PC-9 (cell line): ENCODE results near the gene EIF2AK3. TPM values are rescaled to one million over a fixed set of nuclear protein-coding genes. Genes with fewer than 3 reads are reported as not detected.
"Not testable (repeated sequence)": the region's sequence is repeated elsewhere in the genome, so short reads cannot be mapped to it uniquely, and the experiment has no call there.

Experiments
- BruUV-seq: library from RNA; stranded (reverse); fragments of 400-500 nt; replicated peaks from 2 replicates; lab custom pipeline; 2021; lab: Mats Ljungman, UMichigan
- CTCF ChIA-PET: fragments of 300-600 bp; sonication (Branson Sonifier 250); formaldehyde crosslinking; loops from one replicate; lab custom pipeline; 2022; ENCODE audit warnings: antibody characterized with exemption; lab: Charles Lee
- POLR2A ChIA-PET: fragments of 300-600 bp; sonication (Branson Sonifier 250); formaldehyde crosslinking; loops from one replicate; lab custom pipeline; 2022; ENCODE audit warnings: antibody characterized with exemption; ENCODE audit not compliant: unreplicated experiment; lab: Charles Lee
- DNase-seq, 2 experiments: peaks; one replicate each; pipeline versions ENCODE4 v3.0.0 to v3.0.0-alpha.2; 2015 to 2022; ENCODE audit warnings: mixed read lengths in 1 of 2
- H2AFZ ChIP-seq: fragments of 200-600 bp; sonication (generic); 2 replicates; pipeline ENCODE4 v1.8.1; 2017; ENCODE audit warnings: antibody characterized with exemption
- H3F3A ChIP-seq: fragments of 200-600 bp; sonication (generic); 2 replicates; pipeline ENCODE4 v1.8.1; 2017; ENCODE audit warnings: antibody characterized with exemption, mild to moderate bottlenecking, low read depth; ENCODE audit not compliant: insufficient read depth
- H3K27ac ChIP-seq: fragments of 200-600 bp; sonication (generic); 2 replicates; pipeline ENCODE4 v1.6.1; 2016; ENCODE audit warnings: mixed run types
- H3K27me3 ChIP-seq: fragments of 200-600 bp; sonication (generic); 2 replicates; pipeline ENCODE4 v1.6.1; 2016; ENCODE audit warnings: low read depth, mixed run types; ENCODE audit not compliant: insufficient read depth
- H3K36me3 ChIP-seq: fragments of 200-600 bp; sonication (generic); 2 replicates; pipeline ENCODE4 v1.6.1; 2016; ENCODE audit warnings: low read depth, mixed run types
- H3K4me1 ChIP-seq: fragments of 200-600 bp; sonication (generic); replicated peaks from 2 replicates; pipeline ENCODE4 v1.6.1; 2016; ENCODE audit warnings: mixed run types; ENCODE audit not compliant: insufficient read depth
- H3K4me2 ChIP-seq: fragments of 200-600 bp; sonication (generic); 2 replicates; pipeline ENCODE4 v1.6.1; 2017; ENCODE audit warnings: mixed run types
- H3K4me3 ChIP-seq: fragments of 200-600 bp; sonication (generic); 2 replicates; pipeline ENCODE4 v1.6.1; 2016; ENCODE audit warnings: mixed run types
- H3K79me2 ChIP-seq: fragments of 200-600 bp; sonication (generic); 2 replicates; pipeline ENCODE4 v1.6.1; 2017; ENCODE audit warnings: low read depth, mixed run types
- H3K9me2 ChIP-seq: fragments of 200-600 bp; sonication (generic); 2 replicates; pipeline ENCODE4 v1.8.1; 2017; ENCODE audit warnings: mild to moderate bottlenecking; ENCODE audit not compliant: insufficient read depth
- H3K9me3 ChIP-seq: fragments of 200-600 bp; sonication (generic); 2 replicates; pipeline ENCODE4 v1.8.1; 2016; ENCODE audit warnings: low read depth; ENCODE audit not compliant: insufficient read depth
- H4K20me1 ChIP-seq: fragments of 200-600 bp; sonication (generic); 2 replicates; pipeline ENCODE4 v1.8.1; 2017; ENCODE audit not compliant: insufficient read depth
- EZH2 ChIP-seq: fragments of 200-600 bp; sonication (generic); IDR thresholded peaks from 2 replicates; pipeline ENCODE4 v1.8.0; 2017; ENCODE audit warnings: antibody characterized with exemption, low read depth
- intact Hi-C: fragments of 100-400 bp; cut with micrococcal nuclease; formaldehyde crosslinking; loops from one replicate; pipeline ENCODE4 v1.10.0; 2022; ENCODE audit not compliant: unreplicated experiment
- total RNA-seq: library from RNA; stranded (reverse); gene quantifications from 2 replicates; pipeline ENCODE4 v1.2.3, GENCODE V29; 2021
- TF ChIP-seq, protein P1 (sequence below): fragments of 200-600 bp; sonication (generic); conservative IDR thresholded peaks from 2 replicates; pipeline ENCODE4 v1.6.1; 2017; ENCODE audit warnings: mixed run types, antibody characterized with exemption, mild to moderate bottlenecking, moderate library complexity

Gene EIF2AK3
- total RNA-seq, 1 experiment from 2014 or later, result 8.8 TPM

DNA sequence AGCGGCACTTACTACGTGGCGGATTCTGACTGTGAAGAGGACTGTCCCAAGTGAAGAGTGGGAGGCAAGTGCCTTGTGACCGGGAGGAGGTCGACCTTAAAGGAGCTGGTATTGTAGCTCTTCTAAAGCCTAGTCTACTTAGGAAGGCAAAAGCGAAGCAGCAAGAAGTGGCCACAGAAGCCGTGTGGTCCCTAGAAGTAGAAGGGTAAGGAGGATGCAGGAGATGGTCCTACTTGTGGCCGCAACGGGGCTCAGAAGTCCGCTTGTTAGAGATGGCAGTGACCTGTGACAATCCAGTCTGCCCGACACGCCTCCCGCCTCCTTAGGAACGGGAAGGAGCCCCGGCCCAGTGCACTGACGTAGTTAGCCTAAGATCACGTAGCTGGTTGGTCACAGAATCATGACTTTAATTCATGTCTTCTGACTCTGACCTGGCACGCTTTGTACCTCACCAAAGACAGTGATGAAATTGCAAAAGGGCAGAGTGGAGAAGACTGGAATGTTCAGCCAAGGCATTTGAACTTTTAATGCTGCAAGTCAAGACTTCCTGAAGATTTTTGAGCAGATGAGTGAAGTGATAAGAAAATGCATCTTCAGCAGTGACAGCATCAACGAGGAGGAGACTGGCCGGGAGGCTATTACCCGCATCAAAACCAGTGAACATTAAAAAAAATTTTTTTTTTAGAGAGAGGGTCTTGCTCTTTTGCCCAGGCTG is 749 bp upstream of the EIF2AK3 start:
- Histone ChIP-seq H3K4me3 (peak overlapping the region; percentile 59), H3K79me2 (peaks cover 36% of the 10 kb centered on the region), H3F3A (peaks cover 10% of the 10 kb centered on the region; the same call in 1 of the 2 replicates), H3K36me3 (no peaks in the 10 kb centered on the region), H3K4me1 (peaks cover 26% of the 10 kb centered on the region), H2AFZ (peak overlapping the region; percentile 82), H3K9me2 (no peaks in the 10 kb centered on the region), H4K20me1 (peaks cover 6% of the 10 kb centered on the region; the same call in 1 of the 2 replicates), H3K4me2 (peak overlapping the region; percentile 82), H3K9me3 (no peaks in the 10 kb centered on the region), H3K27ac (peak overlapping the region; percentile 95), H3K27me3 (no peaks in the 10 kb centered on the region)
- TF ChIP-seq, protein P1, sequence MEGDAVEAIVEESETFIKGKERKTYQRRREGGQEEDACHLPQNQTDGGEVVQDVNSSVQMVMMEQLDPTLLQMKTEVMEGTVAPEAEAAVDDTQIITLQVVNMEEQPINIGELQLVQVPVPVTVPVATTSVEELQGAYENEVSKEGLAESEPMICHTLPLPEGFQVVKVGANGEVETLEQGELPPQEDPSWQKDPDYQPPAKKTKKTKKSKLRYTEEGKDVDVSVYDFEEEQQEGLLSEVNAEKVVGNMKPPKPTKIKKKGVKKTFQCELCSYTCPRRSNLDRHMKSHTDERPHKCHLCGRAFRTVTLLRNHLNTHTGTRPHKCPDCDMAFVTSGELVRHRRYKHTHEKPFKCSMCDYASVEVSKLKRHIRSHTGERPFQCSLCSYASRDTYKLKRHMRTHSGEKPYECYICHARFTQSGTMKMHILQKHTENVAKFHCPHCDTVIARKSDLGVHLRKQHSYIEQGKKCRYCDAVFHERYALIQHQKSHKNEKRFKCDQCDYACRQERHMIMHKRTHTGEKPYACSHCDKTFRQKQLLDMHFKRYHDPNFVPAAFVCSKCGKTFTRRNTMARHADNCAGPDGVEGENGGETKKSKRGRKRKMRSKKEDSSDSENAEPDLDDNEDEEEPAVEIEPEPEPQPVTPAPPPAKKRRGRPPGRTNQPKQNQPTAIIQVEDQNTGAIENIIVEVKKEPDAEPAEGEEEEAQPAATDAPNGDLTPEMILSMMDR, result no peak
- no peak for TF ChIP-seq EZH2
- ChIA-PET CTCF (interaction anchor here (1.1 kb wide), 1 partner anchor 41 kb away, joined by 7 read pairs; no protein-coding TSS in a partner anchor), POLR2A (interaction anchor here (0.6 to 1.3 kb wide), 8 partner anchors 9 to 553 kb away, joined by 3 to 29 read pairs (median 6); no protein-coding TSS in a partner anchor)
- intact Hi-C loops, result loop anchor here (1.0 to 5.0 kb wide), 4 partner anchors 27 to 41 kb away; no protein-coding TSS in a partner anchor
- peak; percentile 85 to 89 for DNase-seq
- BruUV-seq, result TSS peak; percentile 88

DNA sequence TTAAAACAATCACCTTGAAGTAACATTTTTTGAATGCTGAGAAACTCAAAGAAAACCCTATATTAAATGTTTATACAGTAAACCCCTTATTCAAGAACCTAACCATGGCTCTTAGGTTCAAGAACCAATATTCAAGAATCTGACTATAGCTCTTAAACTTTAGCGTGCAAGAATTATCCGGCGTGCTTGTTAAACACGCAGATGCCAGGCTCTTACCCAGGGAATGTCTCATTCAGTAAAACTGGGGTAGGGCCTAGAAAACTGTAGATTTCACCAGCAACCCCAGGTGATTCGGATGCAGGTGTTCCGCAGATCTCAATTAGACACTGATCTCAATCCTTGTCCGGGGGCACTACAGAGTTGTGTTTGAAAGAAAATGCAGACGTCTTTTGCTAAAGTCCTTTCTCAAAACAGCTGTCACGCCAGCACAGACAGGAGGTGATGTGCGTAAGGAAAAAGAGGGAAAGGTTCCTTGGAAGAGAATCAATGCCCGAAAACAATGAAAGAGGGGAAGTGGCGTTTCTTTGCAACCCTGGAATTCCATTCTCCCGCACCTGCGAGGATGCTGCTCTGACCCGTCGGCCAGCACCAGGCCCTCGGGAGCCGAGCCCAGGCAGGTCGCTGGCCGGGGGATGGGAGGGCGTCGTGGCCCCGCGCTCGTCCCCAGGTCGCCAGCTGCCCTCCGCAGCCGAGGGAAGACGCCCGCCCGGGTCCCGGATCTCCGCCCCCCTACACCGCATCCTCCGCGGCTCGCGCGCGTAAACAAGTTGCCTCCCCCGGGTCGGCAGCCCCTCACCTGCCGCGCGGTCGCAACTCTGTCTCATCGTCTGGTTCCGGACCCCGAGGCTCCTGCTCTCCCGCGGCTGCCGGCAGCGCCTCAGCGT is 851 bp downstream of the EIF2AK3 start:
- peak overlapping the region; percentile 60 for H3K27ac ChIP-seq
- no peaks in the 10 kb centered on the region for H3K9me3 ChIP-seq
- peaks cover 6% of the 10 kb centered on the region; the same call in 1 of the 2 replicates for H4K20me1 ChIP-seq
- intact Hi-C loops, result loop anchor here (2.0 to 5.0 kb wide), 3 partner anchors 26 to 42 kb away; no protein-coding TSS in a partner anchor
- TF ChIP-seq, protein P1, result no peak
- no peak for TF ChIP-seq EZH2
- H2AFZ ChIP-seq, result peak overlapping the region; percentile 89
- peak overlapping the region; percentile 84 for H3K4me2 ChIP-seq
- H3K36me3 ChIP-seq, result no peaks in the 10 kb centered on the region
- H3K79me2 ChIP-seq, result peaks cover 47% of the 10 kb centered on the region
- H3K9me2 ChIP-seq, result no peaks in the 10 kb centered on the region
- BruUV-seq, result TSS peak; percentile 64
- POLR2A ChIA-PET, result interaction anchor here (0.7 kb wide), 1 partner anchor 15 kb away, joined by 5 read pairs; no protein-coding TSS in a partner anchor
- peak overlapping the region; percentile 73 for H3K4me3 ChIP-seq
- peaks cover 10% of the 10 kb centered on the region; the same call in 1 of the 2 replicates for H3F3A ChIP-seq
- CTCF ChIA-PET, result no interaction called here
- DNase-seq, result peak in 1 of 2 experiments; percentile 27
- H3K4me1 ChIP-seq, result peaks cover 26% of the 10 kb centered on the region
- no peaks in the 10 kb centered on the region for H3K27me3 ChIP-seq

DNA sequence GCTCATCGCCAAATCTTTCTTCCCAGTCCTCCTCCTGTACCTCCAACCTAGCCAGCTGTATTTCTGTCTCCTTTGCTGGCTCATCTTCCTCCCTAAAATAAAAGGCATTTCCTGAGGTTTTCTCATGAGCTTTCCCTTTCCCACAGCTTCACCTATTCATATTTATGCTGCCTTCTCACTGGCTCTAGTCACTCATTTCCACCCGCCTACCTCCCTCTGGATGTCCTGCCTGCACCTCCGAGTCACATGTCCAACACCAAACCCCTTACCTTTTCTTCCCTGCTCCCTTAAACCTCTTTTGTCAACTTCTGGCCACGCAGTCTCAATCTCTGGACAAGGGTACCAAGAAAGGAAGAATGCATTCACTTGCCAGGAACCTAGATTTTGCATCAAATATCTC is 2.8 kb downstream of the EIF2AK3 start:
- TF ChIP-seq, protein P1, result no peak
- no peak for TF ChIP-seq EZH2
- Histone ChIP-seq H3F3A (peaks cover 10% of the 10 kb centered on the region; the same call in 1 of the 2 replicates), H4K20me1 (peaks cover 6% of the 10 kb centered on the region; the same call in 1 of the 2 replicates), H3K9me3 (no peaks in the 10 kb centered on the region), H2AFZ (no peak overlapping the region), H3K4me1 (peaks cover 26% of the 10 kb centered on the region), H3K36me3 (no peaks in the 10 kb centered on the region), H3K79me2 (peaks cover 59% of the 10 kb centered on the region), H3K27ac (no peak overlapping the region), H3K27me3 (no peaks in the 10 kb centered on the region), H3K4me3 (no peak overlapping the region), H3K4me2 (peak overlapping the region; percentile 84; the same call in 1 of the 2 replicates), H3K9me2 (no peaks in the 10 kb centered on the region)
- ChIA-PET CTCF (no interaction called here), POLR2A (no interaction called here)
- intact Hi-C loops, result no loop called here
- no TSS peak for BruUV-seq
- no peak for DNase-seq

DNA sequence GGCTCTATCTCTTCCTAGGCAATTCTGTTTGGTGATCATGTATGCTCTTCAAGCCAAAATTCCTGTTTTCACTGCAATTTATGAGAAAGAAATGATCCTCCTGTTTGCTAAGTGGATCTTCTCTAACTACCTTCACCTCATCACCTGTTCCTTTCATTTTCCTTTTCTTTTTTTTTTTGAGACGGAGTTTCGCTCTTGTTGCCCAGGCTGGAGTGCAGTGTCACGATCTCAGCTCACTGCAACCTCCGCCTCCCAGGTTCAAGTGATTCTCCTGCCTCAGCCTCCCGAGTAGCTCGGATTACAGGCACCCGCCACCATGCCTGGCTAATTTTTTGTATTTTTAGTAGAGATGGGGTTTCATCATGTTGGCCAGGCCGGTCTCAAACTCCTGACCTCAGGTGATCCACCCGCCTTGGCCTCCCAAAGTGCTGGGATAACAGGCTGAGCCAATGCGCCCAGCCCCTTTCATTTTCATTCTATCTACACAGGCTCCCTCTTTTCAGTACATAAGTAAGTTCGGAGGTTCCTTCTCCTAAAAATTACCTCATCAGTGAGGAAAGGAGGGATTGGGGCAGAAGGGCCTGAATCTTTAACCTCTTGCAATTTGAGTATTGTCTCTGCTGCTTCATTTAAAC is 3.3 kb downstream of the EIF2AK3 start:
- H3K9me3 ChIP-seq, BruUV-seq, H3K27ac ChIP-seq, H3K4me2 ChIP-seq, H2AFZ ChIP-seq, CTCF ChIA-PET, H3K9me2 ChIP-seq, H3K4me3 ChIP-seq, H3K27me3 ChIP-seq, H4K20me1 ChIP-seq, DNase-seq, POLR2A ChIA-PET, H3F3A ChIP-seq, intact Hi-C loops, H3K36me3 ChIP-seq: not testable (repeated sequence)
- Histone ChIP-seq H3K79me2 (peaks cover 59% of the 10 kb centered on the region), H3K4me1 (peaks cover 24% of the 10 kb centered on the region)
